ENCODE measurements around the gene MRGPRX1.

GRCh38 chr11:18939314-18939713 is at the start of gene MRGPRX1:
- TF ChIP-seq EZH2 (IDR thresholded peaks at IDR 0.05; ENCODE audit: borderline replicate concordance, insufficient read depth, low read length, poor library complexity, severe bottlenecking) = no peak
- TF ChIP-seq CTCF (IDR thresholded peaks at IDR 0.05; ENCODE audit: poor library complexity, severe bottlenecking) = no peak
- no peak for TF ChIP-seq POLR2AphosphoS5 (IDR thresholded peaks at IDR 0.05)
- no peak for TF ChIP-seq MXI1 (conservative IDR thresholded peaks at IDR 0.05; ENCODE audit: poor library complexity, severe bottlenecking)
- TF ChIP-seq SMC3 (conservative IDR thresholded peaks at IDR 0.05; ENCODE audit: poor library complexity) = no peak
- TF ChIP-seq EP300 (conservative IDR thresholded peaks at IDR 0.05; ENCODE audit: poor library complexity, severe bottlenecking) = no peak
- TF ChIP-seq RAD21 (conservative IDR thresholded peaks at IDR 0.05) = no peak

Data from neural cell (in vitro differentiated cells).